Stomach (tissue), 9 donors: ENCODE results near the gene IKBKG. TPM values are rescaled to one million over a fixed set of nuclear protein-coding genes. Genes with fewer than 3 reads are reported as not detected.
"Not testable (repeated sequence)": the region's sequence is repeated elsewhere in the genome, so short reads cannot be mapped to it uniquely, and the experiment has no call there.

Experiments
- DNase-seq, 2 donors: peaks; one replicate each; pipeline versions ENCODE4 v3.0.0 to v3.0.0-alpha.2; 2013 to 2019
- H3K27ac ChIP-seq, 5 donors: fragments of 200-600 bp in 4 of 5; sonication (generic) in 4 of 5; one replicate each; pipeline ENCODE4 v1.5.1; 2013 to 2019; ENCODE audit warnings: mild to moderate bottlenecking in 1 of 5, moderate library complexity in 1 of 5
- H3K27me3 ChIP-seq, 3 donors: fragments of 200-600 bp; sonication (generic); one replicate each; pipeline ENCODE4 v1.5.1; 2017 to 2019; ENCODE audit warnings: mixed run types in 1 of 3
- H3K36me3 ChIP-seq, 4 donors: fragments of 200-600 bp; sonication (generic); 1 replicate in 3 of 4; 2 replicates in 1 of 4; pipeline ENCODE4 v1.5.1; 2016 to 2019
- H3K4me1 ChIP-seq, 4 donors: fragments of 200-600 bp; sonication (generic); one replicate each; pipeline ENCODE4 v1.5.1; 2016 to 2019
- H3K4me3 ChIP-seq, 4 donors: fragments of 200-600 bp; sonication (generic) in 3 of 4; one replicate each; pipeline ENCODE4 v1.5.1; 2016 to 2019; ENCODE audit warnings: mild to moderate bottlenecking in 1 of 4
- H3K9me3 ChIP-seq, 4 donors: fragments of 200-600 bp; sonication (generic); one replicate each; pipeline ENCODE4 v1.5.1; 2016 to 2019
- CTCF ChIP-seq, 7 experiments: fragments of 450-650 bp in 4 of 7; fragments of 200-600 bp in 3 of 7; sonication (generic) in 3 of 7; IDR thresholded peaks; one replicate each; pipeline ENCODE4 v1.5.1; 2016 to 2019; ENCODE audit warnings: antibody characterized with exemption in 7 of 7, control low read depth in 2 of 7, mild to moderate bottlenecking in 1 of 7
- EP300 ChIP-seq: sonication (generic); formaldehyde crosslinking; IDR thresholded peaks from one replicate; pipeline ENCODE4 v1.6.1; 2017; ENCODE audit warnings: antibody characterized with exemption
- POLR2A ChIP-seq, 4 donors: fragments of 450-650 bp; IDR thresholded peaks; one replicate each; pipeline ENCODE4 v1.6.1; 2016; ENCODE audit warnings: antibody characterized with exemption in 4 of 4, control low read depth in 2 of 4, mild to moderate bottlenecking in 1 of 4, moderate library complexity in 1 of 4
- POLR2AphosphoS5 ChIP-seq, 3 donors: sonication (generic); formaldehyde crosslinking; IDR thresholded peaks; one replicate each; pipeline ENCODE4 v1.6.1; 2016; ENCODE audit warnings: antibody characterized with exemption in 3 of 3
- WGBS, 5 donors: extraction: QIAGEN DNeasy Blood & Tissue Kit in 3 of 5; methylation state at CpG; one replicate each; pipeline versions ENCODE4 v1.1.5 to v1.1.7; 2013 to 2018; 5-methylcytosine and 5-hydroxymethylcytosine counted together
- intact Hi-C: fragments of 100-400 bp; cut with DNase I; formaldehyde crosslinking; loops from one replicate; pipeline ENCODE4 v1.15.1; 2023; ENCODE audit warnings: low total_unique reads
- polyA plus RNA-seq, 3 donors: library from polyadenylated mRNA; stranded (reverse); fragments of 200-250 nt; gene quantifications; one replicate each; pipeline ENCODE4 v1.2.3, GENCODE V29; 2013
- total RNA-seq, 5 donors: library from RNA; depleted of rRNA; stranded (reverse); fragments of >200 nt; gene quantifications; one replicate each; pipeline versions ENCODE4 v1.1.0 to v1.2.3, GENCODE V29; 2014 to 2016
- donor health status: healthy with polysubstance abuse.
- donor health status: Bipolar disorder and iron deficiency.
- donor health status: healthy.

IKBKG gene
- total and polyA plus RNA-seq, 8 donors: 7.6 to 24.3 (median 17.4) TPM

GRCh38 chrX:154603438-154604430, 56.3 kb downstream of the IKBKG start:
- Histone ChIP-seq H3K27ac (peak overlapping the region in 1 of 5 donors; percentile 35), H3K36me3 (no peaks in the 10 kb centered on the region), H3K27me3 (peaks cover 0 to 10% (median 0%) of the 10 kb centered on the region in 3 donors), H3K4me3 (no peak overlapping the region), H3K4me1 (no peaks in the 10 kb centered on the region), H3K9me3 (no peaks in the 10 kb centered on the region)
- WGBS, 5 donors: 68 to 83% (median 79%) methylated on average over 4 to 13 of the region's 13 CpGs
- peak in 1 of 2 donors; percentile 31 for DNase-seq
- intact Hi-C loops: no loop called here
- no peak for TF ChIP-seq POLR2A (IDR thresholded peaks at IDR 0.05)
- TF ChIP-seq POLR2AphosphoS5 (IDR thresholded peaks at IDR 0.05): no peak
- no peak for TF ChIP-seq CTCF (IDR thresholded peaks at IDR 0.05)
- TF ChIP-seq EP300: no peak

- TF ChIP-seq EP300: no peak
- TF ChIP-seq POLR2AphosphoS5 (IDR thresholded peaks at IDR 0.05): no peak
- no peak for TF ChIP-seq CTCF (IDR thresholded peaks at IDR 0.05)
- TF ChIP-seq POLR2A (IDR thresholded peaks at IDR 0.05): no peak
- 76 to 83% (median 78%) methylated on average over 6 of the region's 6 CpGs for WGBS, 5 donors
- Histone ChIP-seq H3K27ac (no peak overlapping the region), H3K9me3 (no peaks in the 10 kb centered on the region), H3K4me3 (no peak overlapping the region), H3K4me1 (no peaks in the 10 kb centered on the region), H3K27me3 (no peaks in the 10 kb centered on the region), H3K36me3 (no peaks in the 10 kb centered on the region)
- no peak for DNase-seq
- intact Hi-C loops: no loop called here
Measured at GRCh38 chrX:154605566-154605965, 58.1 kb downstream of the IKBKG start.

DNA sequence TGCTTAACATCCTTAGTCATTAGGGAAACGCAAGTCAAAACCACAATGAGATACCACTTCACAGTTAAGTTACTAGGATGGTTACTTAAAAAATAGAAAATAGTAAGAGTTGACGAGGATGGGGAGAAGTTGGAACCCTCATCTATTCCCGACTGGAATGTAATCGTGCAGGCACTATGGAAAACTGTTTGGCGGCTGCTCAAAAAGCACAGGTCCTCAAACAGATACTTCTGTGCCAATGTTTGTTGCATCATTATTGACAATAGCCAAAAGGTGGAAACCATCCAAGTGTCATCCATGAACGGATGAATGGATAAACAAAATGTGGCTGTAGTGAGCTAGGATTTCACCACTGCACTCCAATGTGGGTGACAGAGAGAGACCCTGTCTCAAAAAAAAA, 60.0 kb downstream of the IKBKG start:
- TF ChIP-seq POLR2A (IDR thresholded peaks at IDR 0.05) (no peak), CTCF (IDR thresholded peaks at IDR 0.05) (no peak), EP300 (no peak), POLR2AphosphoS5 (IDR thresholded peaks at IDR 0.05) (no peak)
- no peak for DNase-seq
- no peaks in the 10 kb centered on the region for H3K36me3 ChIP-seq
- no peaks in the 10 kb centered on the region for H3K4me1 ChIP-seq
- WGBS, 5 donors: 55 to 79% (median 69%) methylated on average over 6 of the region's 6 CpGs
- H3K27me3 ChIP-seq: no peaks in the 10 kb centered on the region
- no peak overlapping the region for H3K4me3 ChIP-seq
- no peaks in the 10 kb centered on the region for H3K9me3 ChIP-seq
- no peak overlapping the region for H3K27ac ChIP-seq
- intact Hi-C loops: no loop called here

DNA sequence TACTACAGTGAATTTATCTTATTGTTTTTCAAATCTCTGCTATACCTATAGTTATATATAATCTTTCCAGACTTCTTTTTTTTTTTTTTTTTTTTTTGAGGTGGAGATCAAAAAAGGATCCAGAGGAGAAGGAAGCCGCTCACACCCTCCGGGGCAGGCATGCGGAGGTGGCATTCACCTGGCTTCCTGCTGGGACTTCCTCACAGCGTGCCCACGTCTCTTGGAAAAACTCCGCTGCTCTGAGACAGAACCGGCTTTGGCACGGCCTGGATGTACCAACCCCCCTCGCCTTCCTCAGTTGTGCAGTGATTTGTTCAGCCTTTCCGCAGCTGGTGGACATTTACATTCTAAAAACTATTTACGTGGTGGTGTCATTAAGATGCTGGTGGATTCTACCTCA, 60.6 kb downstream of the IKBKG start:
- 80 to 88% (median 83%) methylated on average over 9 to 11 of the region's 11 CpGs for WGBS, 5 donors
- not testable (repeated sequence) for H3K36me3 ChIP-seq, H3K27ac ChIP-seq

GRCh38 chrX:154608823-154609222, 61.4 kb downstream of the IKBKG start:
- 63 to 76% (median 69%) methylated on average over 10 to 12 of the region's 12 CpGs for WGBS, 5 donors
- H3K27ac ChIP-seq, H3K27me3 ChIP-seq, intact Hi-C loops, H3K9me3 ChIP-seq, DNase-seq, H3K36me3 ChIP-seq, H3K4me1 ChIP-seq, H3K4me3 ChIP-seq: not testable (repeated sequence)

More for the DNA sequence above, 60.6 kb downstream of the IKBKG start:
- H3K27me3 ChIP-seq, H3K9me3 ChIP-seq, intact Hi-C loops, H3K4me3 ChIP-seq, DNase-seq, H3K4me1 ChIP-seq: not testable (repeated sequence)

- H3K9me3 ChIP-seq, intact Hi-C loops, H3K36me3 ChIP-seq, H3K4me3 ChIP-seq, H3K4me1 ChIP-seq, DNase-seq, H3K27me3 ChIP-seq, H3K27ac ChIP-seq: not testable (repeated sequence)
- 87 to 93% (median 92%) methylated on average over 12 of the region's 12 CpGs for WGBS, 5 donors
Measured at GRCh38 chrX:154611146-154611545, 63.7 kb downstream of the IKBKG start.

- H3K9me3 ChIP-seq, H3K27me3 ChIP-seq, H3K36me3 ChIP-seq, DNase-seq, H3K4me3 ChIP-seq, H3K27ac ChIP-seq, H3K4me1 ChIP-seq, intact Hi-C loops: not testable (repeated sequence)
- 22 to 60% (median 31%) methylated on average over 3 to 7 of the region's 12 CpGs for WGBS, 5 donors
Measured at GRCh38 chrX:154613586-154613985, 66.2 kb downstream of the IKBKG start.
